Endothelial cell (in vitro differentiated cells): ENCODE measurements around the gene KBTBD12. TPM values are rescaled to one million over a fixed set of nuclear protein-coding genes. Genes with fewer than 3 reads are reported as not detected.

Experiments
- DNase-seq: peaks from one replicate; pipeline ENCODE4 v3.0.0; 2021; ENCODE audit warnings: low spot score
- H3K27ac Mint-ChIP-seq: one replicate; pipeline ENCODE4 v1.8.0; 2021; ENCODE audit warnings: mixed read lengths, inconsistent platforms; ENCODE audit not compliant: unreplicated experiment
- H3K27me3 Mint-ChIP-seq: one replicate; pipeline ENCODE4 v1.8.0; 2021; ENCODE audit warnings: mild to moderate bottlenecking, moderate library complexity, mixed read lengths, inconsistent platforms; ENCODE audit not compliant: unreplicated experiment
- H3K36me3 Mint-ChIP-seq: one replicate; pipeline ENCODE4 v1.8.0; 2021; ENCODE audit warnings: mild to moderate bottlenecking, low read depth, mixed read lengths, inconsistent platforms; ENCODE audit not compliant: unreplicated experiment
- H3K4me1 Mint-ChIP-seq: one replicate; pipeline ENCODE4 v1.8.0; 2021; ENCODE audit warnings: mild to moderate bottlenecking, mixed read lengths, inconsistent platforms; ENCODE audit not compliant: unreplicated experiment
- H3K4me3 Mint-ChIP-seq: one replicate; pipeline ENCODE4 v1.8.0; 2021; ENCODE audit warnings: mild to moderate bottlenecking, mixed read lengths, inconsistent platforms; ENCODE audit not compliant: unreplicated experiment
- H3K9me3 Mint-ChIP-seq: one replicate; pipeline ENCODE4 v1.8.0; 2021; ENCODE audit warnings: mixed read lengths, inconsistent platforms; ENCODE audit not compliant: unreplicated experiment
- CTCF ChIP-seq: fragments of 200-600 bp; sonication (generic); IDR thresholded peaks from one replicate; pipeline ENCODE4 v1.5.0; 2021; ENCODE audit warnings: antibody characterized with exemption; ENCODE audit not compliant: unreplicated experiment
- total RNA-seq: library from RNA; stranded (reverse); fragmentation: NEBNext Ultra II Directional; extraction: Animal tissue kit (Norgen Biotek cat#: 25700); gene quantifications from one replicate; pipeline ENCODE4 v1.2.1, GENCODE V29; 2021; ENCODE audit not compliant: unreplicated experiment

KBTBD12 gene
- total RNA-seq, 1 donor from 2014 or later: 0.05 TPM

GRCh38 chr3:127988770-127989557, 73.9 kb downstream of the KBTBD12 start:
- no peak for TF ChIP-seq CTCF
- Mint-ChIP-seq H3K4me1 (peaks cover 5% of the 10 kb centered on the region), H3K9me3 (no peaks in the 10 kb centered on the region), H3K36me3 (no peaks in the 10 kb centered on the region), H3K27me3 (no peaks in the 10 kb centered on the region), H3K27ac (no peak overlapping the region), H3K4me3 (no peak overlapping the region)
- no peak for DNase-seq

GRCh38 chr3:127990051-127990450, 75.0 kb downstream of the KBTBD12 start:
- Mint-ChIP-seq H3K27me3 (no peaks in the 10 kb centered on the region), H3K36me3 (no peaks in the 10 kb centered on the region), H3K4me1 (peaks cover 5% of the 10 kb centered on the region), H3K27ac (no peak overlapping the region), H3K4me3 (no peak overlapping the region), H3K9me3 (no peaks in the 10 kb centered on the region)
- DNase-seq: no peak
- no peak for TF ChIP-seq CTCF

GRCh38 chr3:127990461-127990860, 75.4 kb downstream of the KBTBD12 start:
- peaks cover 5% of the 10 kb centered on the region for H3K4me1 Mint-ChIP-seq
- no peak for TF ChIP-seq CTCF
- no peaks in the 10 kb centered on the region for H3K9me3 Mint-ChIP-seq
- DNase-seq: no peak
- no peaks in the 10 kb centered on the region for H3K36me3 Mint-ChIP-seq
- H3K27ac Mint-ChIP-seq: no peak overlapping the region
- H3K27me3 Mint-ChIP-seq: no peaks in the 10 kb centered on the region
- H3K4me3 Mint-ChIP-seq: no peak overlapping the region

GRCh38 chr3:127991251-127991650, 76.2 kb downstream of the KBTBD12 start:
- H3K4me1 Mint-ChIP-seq: peaks cover 5% of the 10 kb centered on the region
- TF ChIP-seq CTCF: no peak
- H3K4me3 Mint-ChIP-seq: no peak overlapping the region
- DNase-seq: no peak
- no peak overlapping the region for H3K27ac Mint-ChIP-seq
- no peaks in the 10 kb centered on the region for H3K27me3 Mint-ChIP-seq
- no peaks in the 10 kb centered on the region for H3K9me3 Mint-ChIP-seq
- H3K36me3 Mint-ChIP-seq: no peaks in the 10 kb centered on the region

GRCh38 chr3:127991681-127992080, 76.6 kb downstream of the KBTBD12 start:
- TF ChIP-seq CTCF: no peak
- peaks cover 9% of the 10 kb centered on the region for H3K4me1 Mint-ChIP-seq
- H3K4me3 Mint-ChIP-seq: no peak overlapping the region
- H3K27me3 Mint-ChIP-seq: no peaks in the 10 kb centered on the region
- no peak overlapping the region for H3K27ac Mint-ChIP-seq
- H3K36me3 Mint-ChIP-seq: no peaks in the 10 kb centered on the region
- H3K9me3 Mint-ChIP-seq: no peaks in the 10 kb centered on the region
- DNase-seq: no peak
